ENCODE measurements around the gene CAPZB.

GRCh38 chr1:19345391-19345790 is 139.9 kb downstream of the CAPZB start:
- TF ChIP-seq CTCF (conservative IDR thresholded peaks at IDR 0.05 in 1 of 2, IDR thresholded peaks at IDR 0.05 in 1 of 2; ENCODE audit: extremely low read depth in 1 of 2, insufficient read depth in 1 of 2, low read depth in 1 of 2, low read length in 2 of 2) (no peak), EZH2 (IDR thresholded peaks at IDR 0.05; ENCODE audit: borderline replicate concordance, low read length) (no peak)

All from mammary epithelial cell (primary cell).